Loucy (cell line): Measurements from ENCODE around the gene NPBWR2.

ENCODE experiments used
- EZH2phosphoT487 ChIP-seq: fragments of 200-600 bp; IDR thresholded peaks from 2 replicates; pipeline ENCODE4 v1.6.1; 2018; ENCODE audit warnings: antibody characterized with exemption, mild to moderate bottlenecking, moderate library complexity, borderline replicate concordance
- TF ChIP-seq, protein P1 (sequence below): fragments of 200-600 bp; sonication (generic); conservative IDR thresholded peaks from 2 replicates; pipeline ENCODE4 v1.5.1; 2014; ENCODE audit warnings: mild to moderate bottlenecking, antibody characterized with exemption, low read length

DNA sequence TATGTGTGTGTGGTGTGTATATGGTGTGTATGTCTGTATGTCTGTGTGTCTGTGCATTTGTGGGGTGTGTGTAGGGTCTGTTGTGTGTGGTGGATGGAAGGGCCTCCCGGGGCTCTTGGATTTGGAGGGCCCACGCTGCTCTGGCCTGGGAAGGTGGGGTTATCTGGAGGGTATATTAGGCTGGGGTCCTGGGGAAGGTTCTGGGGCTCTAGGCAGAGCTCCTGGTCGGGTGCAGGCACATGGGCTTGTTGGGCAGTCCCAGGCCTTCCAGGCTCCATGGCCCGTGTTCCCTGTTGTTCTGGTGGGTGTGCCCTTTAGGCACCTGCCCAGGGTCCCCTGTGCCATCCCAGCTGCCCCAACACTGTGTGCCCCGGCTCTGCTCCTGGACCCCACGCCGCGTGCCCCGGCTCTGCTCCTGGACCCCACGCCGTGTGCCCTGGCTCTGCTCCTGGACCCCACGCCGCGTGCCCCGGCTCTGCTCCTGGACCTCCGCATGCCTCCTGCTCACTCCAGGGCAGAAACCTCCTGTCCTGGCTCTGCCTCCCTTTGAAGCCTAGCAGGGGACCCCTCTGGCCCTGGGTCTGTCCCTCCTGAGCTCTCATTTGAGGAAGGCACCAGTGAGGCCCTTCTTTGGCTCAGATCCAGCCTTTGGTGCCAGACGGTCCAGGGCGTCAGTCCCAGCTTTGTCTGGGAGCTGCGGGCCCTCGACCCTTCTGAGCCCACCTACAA is 46.7 kb upstream of the NPBWR2 start:
- TF ChIP-seq, protein P1, sequence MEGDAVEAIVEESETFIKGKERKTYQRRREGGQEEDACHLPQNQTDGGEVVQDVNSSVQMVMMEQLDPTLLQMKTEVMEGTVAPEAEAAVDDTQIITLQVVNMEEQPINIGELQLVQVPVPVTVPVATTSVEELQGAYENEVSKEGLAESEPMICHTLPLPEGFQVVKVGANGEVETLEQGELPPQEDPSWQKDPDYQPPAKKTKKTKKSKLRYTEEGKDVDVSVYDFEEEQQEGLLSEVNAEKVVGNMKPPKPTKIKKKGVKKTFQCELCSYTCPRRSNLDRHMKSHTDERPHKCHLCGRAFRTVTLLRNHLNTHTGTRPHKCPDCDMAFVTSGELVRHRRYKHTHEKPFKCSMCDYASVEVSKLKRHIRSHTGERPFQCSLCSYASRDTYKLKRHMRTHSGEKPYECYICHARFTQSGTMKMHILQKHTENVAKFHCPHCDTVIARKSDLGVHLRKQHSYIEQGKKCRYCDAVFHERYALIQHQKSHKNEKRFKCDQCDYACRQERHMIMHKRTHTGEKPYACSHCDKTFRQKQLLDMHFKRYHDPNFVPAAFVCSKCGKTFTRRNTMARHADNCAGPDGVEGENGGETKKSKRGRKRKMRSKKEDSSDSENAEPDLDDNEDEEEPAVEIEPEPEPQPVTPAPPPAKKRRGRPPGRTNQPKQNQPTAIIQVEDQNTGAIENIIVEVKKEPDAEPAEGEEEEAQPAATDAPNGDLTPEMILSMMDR = no peak
- TF ChIP-seq EZH2phosphoT487 = no peak
